H1 (cell line): ENCODE data around the gene TIAM2. TPM values are rescaled to one million over a fixed set of nuclear protein-coding genes. Genes with fewer than 3 reads are reported as not detected.

Experiments
- BCL11A ChIP-seq, 2 experiments: IDR thresholded peaks; one replicate each; pipeline ENCODE4 v1.6.1; 2011; ENCODE audit warnings: low read depth in 2 of 2, low read length in 2 of 2, mild to moderate bottlenecking in 2 of 2
- BRCA1 ChIP-seq: IDR thresholded peaks from 2 replicates; pipeline ENCODE4 v1.6.1; 2012; ENCODE audit warnings: low read depth, low read length, improper control_type of control experiment
- JUND ChIP-seq: IDR thresholded peaks from 2 replicates; pipeline ENCODE4 v1.6.1; 2011; ENCODE audit warnings: mild to moderate bottlenecking, improper control_type of control experiment, low read length
- KDM1A ChIP-seq: fragments of 200-600, 300-600 bp; sonication (generic); IDR thresholded peaks from 2 replicates; pipeline ENCODE4 v1.7.1; 2016; ENCODE audit warnings: mild to moderate bottlenecking, low read length, borderline replicate concordance
- NANOG ChIP-seq: IDR thresholded peaks from 2 replicates; pipeline ENCODE4 v1.6.1; 2011; ENCODE audit warnings: low read length, low read depth, mild to moderate bottlenecking, inconsistent platforms; ENCODE audit not compliant: insufficient read depth, poor library complexity, severe bottlenecking
- NRF1 ChIP-seq: IDR thresholded peaks from 2 replicates; pipeline ENCODE4 v1.6.1; 2011; ENCODE audit warnings: mild to moderate bottlenecking, low read depth, low read length, improper control_type of control experiment
- POLR2A ChIP-seq, 2 experiments: IDR thresholded peaks; 1 replicate in 1 of 2; 2 replicates in 1 of 2; pipeline ENCODE4 v1.6.1; 2011; ENCODE audit warnings: low read depth in 2 of 2, low read length in 2 of 2, mild to moderate bottlenecking in 2 of 2; ENCODE audit errors: control extremely low read depth in 1 of 2
- RFX5 ChIP-seq: IDR thresholded peaks from 2 replicates; pipeline ENCODE4 v1.6.1; 2011; ENCODE audit warnings: low read depth, low read length, improper control_type of control experiment, borderline replicate concordance
- TBP ChIP-seq: IDR thresholded peaks from 2 replicates; pipeline ENCODE4 v1.6.1; 2011; ENCODE audit warnings: low read depth, low read length, improper control_type of control experiment
- polyA plus RNA-seq, 7 experiments: library from polyadenylated mRNA; depleted of rRNA in 3 of 7; stranded (reverse) in 5 of 7; unstranded in 2 of 7; fragments of >200 nt in 5 of 7; fragments of 200-250 nt in 2 of 7; gene quantifications; 1 replicate in 5 of 7; 2 replicates in 1 of 7; 4 replicates in 1 of 7; pipeline versions ENCODE4 v1.2.1 to v1.2.3, GENCODE V29; 2011 to 2013; ENCODE audit warnings: missing spikeins in 2 of 7, mixed read lengths in 2 of 7
- total RNA-seq: library from RNA; stranded (reverse); fragmentation: NEBNext Ultra II Directional; extraction: Animal tissue kit (Norgen Biotek cat#: 25700); gene quantifications from 2 replicates; pipeline ENCODE4 v1.2.1, GENCODE V29; 2021

Gene TIAM2
- total and polyA plus RNA-seq, 2 of the 8 experiments (the other 6 are each of a cell fraction or from before 2014, with no cell fraction given) = 7.4 to 23.9 TPM

DNA sequence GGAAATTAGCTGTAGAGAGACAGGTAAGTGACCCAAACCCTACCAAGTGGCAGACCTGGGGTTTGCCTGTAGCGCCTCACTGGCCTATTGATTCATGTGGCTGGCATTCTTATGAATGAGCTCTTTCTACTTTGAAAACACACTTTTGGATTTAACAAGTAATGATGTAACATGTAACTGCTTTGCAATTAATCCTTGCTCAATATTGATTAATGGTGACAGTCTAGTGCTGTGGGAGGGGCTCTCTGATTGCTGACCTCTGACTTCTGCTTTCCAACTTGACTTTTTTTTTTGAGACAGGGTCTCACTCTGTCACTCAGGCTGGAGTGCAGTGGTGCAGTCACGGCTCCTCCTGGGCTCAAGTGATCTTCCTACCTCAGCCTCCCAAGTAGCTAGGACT, 82.7 kb downstream of the TIAM2 start (continued):
- TF ChIP-seq KDM1A (no peak), JUND (no peak), RFX5 (no peak), POLR2A (IDR thresholded peaks at IDR 0.05; ENCODE audit: control extremely low read depth in 1 of 2, low read depth in 2 of 2, low read length in 2 of 2) (no peak), NRF1 (no peak), TBP (no peak), BCL11A (IDR thresholded peaks at IDR 0.05; ENCODE audit: low read depth in 2 of 2, low read length in 2 of 2) (no peak), BRCA1 (no peak), NANOG (no peak)
